Activated CD8-positive, alpha-beta memory T cell treated with anti-CD3 and anti-CD28 coated beads for 1 hour (primary cell): ENCODE measurements around the gene RAD18.

ENCODE experiments used
- DNase-seq, 2 donors: peaks; one replicate each; pipeline ENCODE4 v3.0.0-alpha.2; 2020; ENCODE audit warnings: low read depth in 1 of 2; ENCODE audit errors: extremely low read depth in 1 of 2

Gene RAD18

GRCh38 chr3:8839607-8840325, 123.5 kb downstream of the RAD18 start:
- DNase-seq, result no peak

- no peak for DNase-seq
Measured at GRCh38 chr3:8838765-8839423, 124.4 kb downstream of the RAD18 start.

GRCh38 chr3:8838234-8838633, 125.0 kb downstream of the RAD18 start:
- DNase-seq, result no peak

DNA sequence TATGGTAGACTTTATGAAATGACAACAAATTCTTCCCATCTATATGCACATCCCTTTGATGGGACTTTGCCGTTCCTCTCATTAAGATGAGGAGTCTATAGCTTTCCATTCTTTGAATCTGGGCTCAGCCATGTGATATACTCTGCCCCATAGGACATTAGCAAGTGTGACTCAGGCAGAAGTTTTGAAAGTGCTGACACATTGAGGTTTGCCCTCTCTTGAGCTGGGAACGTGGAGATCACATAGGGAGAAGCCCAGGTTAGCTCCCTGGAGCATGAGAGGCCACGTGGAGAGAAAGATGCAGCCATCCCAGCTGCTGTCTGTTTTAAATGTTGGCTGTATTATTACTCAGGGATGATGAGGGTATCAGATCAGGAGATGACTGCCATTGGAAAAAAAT, 126.1 kb downstream of the RAD18 start:
- no peak for DNase-seq

DNA sequence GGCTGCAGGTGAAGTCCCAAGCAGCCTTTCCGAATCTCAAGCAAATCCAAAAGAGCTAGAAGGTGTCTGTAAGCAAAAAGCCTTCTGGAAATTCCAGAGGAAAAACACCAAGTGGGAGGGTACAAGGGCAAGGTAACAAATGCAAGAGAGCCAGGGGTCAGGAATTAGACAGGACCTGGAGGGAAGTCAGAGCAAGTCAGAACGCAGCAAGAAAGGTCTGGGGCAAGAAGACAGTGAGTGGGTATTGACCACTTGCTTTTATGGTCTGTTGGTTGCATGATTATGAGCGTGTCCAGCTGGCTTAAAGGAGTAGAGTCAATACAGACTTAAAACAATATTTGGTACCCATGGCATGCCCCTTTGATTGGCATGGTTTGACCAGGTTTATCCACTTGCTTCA, 127.2 kb downstream of the RAD18 start:
- no peak for DNase-seq

DNA sequence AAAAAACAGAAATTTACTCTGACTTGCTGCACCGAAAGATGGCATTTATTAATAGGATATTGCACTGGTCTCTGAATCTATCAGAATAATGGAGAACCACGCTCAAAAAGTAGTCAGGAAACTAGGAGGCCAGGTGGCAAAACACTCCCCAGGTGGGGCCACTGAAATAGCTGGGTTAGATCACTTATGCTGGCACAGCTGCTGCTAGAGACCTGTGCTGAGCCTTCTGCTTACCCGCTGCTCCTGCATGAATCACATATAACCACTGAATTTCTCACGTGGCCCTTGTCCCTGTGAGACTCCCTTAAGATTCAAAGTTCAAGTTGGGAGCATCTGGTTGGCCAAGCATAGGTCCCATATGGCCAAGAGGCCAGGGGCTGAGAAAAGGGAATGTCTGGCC, 127.9 kb downstream of the RAD18 start:
- no peak for DNase-seq

DNA sequence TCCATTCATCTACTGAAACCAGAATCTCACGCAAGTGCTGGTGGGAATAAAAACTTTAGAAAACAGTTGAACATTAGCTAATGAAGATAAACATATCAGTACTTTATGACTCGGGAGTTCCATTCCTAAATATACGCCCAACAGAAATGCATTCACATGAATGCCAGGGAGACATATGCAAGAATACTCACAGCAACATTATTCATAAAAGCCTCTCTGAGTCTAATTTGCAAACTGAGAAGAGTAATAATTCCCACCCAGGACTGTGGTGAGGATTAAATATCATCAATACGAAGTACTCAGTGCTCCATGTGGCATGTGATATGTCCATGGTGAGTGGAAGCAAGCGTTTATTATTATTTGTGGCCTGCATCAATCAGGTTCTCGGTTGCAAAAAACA, 128.3 kb downstream of the RAD18 start:
- no peak for DNase-seq

DNA sequence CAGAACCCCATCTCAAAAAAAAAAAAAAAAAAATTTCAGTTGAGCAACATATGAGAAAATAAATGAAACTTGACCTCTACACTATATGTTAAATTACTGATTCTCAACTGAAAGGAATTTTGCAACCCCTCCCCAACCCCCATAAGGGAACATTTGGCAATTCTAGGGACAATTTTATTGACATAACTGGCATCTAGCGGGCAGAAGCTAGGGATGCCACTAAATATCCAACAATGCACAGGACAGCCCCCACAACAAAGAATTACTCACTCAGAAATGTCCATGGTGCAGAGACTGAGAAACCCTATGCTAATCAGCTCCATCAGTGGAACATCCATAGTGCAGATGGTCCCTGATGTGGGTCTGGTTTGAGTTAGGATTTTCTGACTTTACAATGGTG, 135.6 kb downstream of the RAD18 start:
- no peak for DNase-seq
